GM19193 (cell line): ENCODE results near the gene TEX38.

Experiments
- POLR2A ChIP-seq: IDR thresholded peaks from 4 replicates; pipeline ENCODE4 v1.6.1; 2011; ENCODE audit not compliant: insufficient read depth, insufficient read length; ENCODE audit errors: extremely low read depth

TEX38 gene

DNA sequence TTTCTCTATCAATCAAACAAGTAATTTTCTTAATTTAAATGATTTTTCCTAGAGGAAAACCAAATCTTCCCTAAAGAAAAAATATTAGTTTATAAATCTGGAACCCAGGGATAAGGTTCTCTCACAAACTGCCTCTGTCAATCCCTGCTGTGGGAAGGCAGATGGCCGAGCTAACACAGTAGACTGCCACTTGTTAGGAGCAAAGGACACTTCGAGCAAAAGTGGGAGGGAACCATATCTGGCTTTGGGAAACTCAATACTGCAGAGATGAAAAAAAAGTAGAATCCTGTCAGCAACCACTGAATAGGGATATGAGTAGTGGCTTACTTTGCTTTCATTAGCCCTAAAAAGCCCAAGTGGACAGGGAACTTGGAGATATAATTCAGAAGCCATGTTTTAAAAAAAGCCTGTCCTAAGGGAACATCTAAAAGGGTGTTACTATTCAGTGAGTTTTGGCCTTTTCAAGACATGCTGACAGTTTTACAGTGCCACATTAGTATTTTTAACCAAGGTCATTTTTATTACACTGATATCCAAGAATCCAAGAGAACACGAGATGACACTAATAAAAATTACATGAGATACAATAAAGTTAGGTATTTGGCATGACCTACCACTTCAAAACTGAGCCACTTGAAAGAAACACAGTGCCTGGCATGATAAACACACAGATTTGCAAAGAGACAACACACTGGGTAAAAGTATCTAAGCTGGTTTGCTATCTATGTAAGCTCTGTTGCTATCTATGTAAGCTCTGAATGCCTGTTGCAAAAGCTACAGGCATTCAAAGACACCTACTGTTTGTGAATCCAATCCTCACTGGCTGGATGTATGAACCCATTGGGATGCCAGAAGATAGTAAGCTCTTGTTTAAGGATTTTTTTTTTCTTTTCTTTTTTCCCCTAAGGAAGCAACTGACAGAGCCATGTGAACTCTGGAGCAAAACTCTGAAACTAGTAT lies 21.4 kb downstream of the TEX38 start:
- no peak for TF ChIP-seq POLR2A

DNA sequence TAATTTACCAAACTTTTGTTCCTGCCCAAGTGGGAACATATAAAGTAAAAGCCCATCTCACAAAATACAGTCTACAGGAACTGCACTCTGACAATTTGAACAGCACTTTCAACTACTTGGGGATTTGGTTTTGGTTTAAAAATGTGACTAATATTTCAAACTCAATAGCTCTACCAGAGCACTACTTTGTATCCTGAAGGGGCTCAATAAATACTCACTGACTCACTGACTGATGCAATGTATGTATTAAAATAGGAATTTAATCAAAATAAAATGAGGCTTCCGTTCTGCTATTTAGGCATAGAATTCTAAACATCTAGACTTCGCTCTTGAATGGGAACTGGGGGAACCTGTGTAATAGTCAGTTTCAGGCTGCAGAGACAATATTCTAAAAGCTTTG lies 25.4 kb downstream of the TEX38 start:
- no peak for TF ChIP-seq POLR2A

- no peak for TF ChIP-seq POLR2A
Observed at GRCh38 chr1:46699666-46700065, 28.0 kb downstream of the TEX38 start.

DNA sequence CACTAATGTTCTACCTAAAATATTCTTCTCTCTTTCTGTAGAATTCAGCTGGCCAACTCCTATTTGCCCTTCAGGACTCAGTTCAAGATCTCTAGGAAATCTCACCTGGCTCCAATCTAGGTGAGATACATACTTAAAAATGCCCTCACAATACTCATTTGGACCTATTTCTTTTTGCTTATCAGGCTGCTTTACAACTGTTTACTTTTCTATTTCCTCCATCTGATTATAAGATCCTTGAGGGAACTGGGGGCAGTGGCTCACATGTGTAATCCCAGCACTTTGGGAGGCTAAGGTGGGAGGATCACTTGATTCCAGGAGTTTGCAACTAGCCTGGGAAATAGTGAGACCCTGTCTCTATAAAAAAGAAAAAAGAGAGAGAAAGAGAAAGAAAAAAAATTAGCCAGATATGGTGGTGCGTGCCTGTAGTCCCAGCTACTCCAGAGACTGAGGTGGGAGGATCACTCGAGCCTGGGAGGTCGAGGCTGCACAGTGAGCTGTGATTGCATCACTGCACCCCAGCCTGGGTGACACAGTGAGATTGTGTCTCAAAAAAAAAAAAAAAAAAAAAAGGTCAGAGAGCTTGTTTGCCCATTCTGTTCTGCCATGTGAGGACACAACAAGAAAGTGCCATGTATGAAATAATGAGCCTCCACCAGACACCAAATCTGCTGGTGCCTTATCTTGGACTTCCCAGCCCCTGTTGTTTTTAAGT lies 32.4 kb downstream of the TEX38 start:
- TF ChIP-seq POLR2A = no peak

- no peak for TF ChIP-seq POLR2A
Observed at GRCh38 chr1:46705408-46705807, 33.8 kb downstream of the TEX38 start.

DNA sequence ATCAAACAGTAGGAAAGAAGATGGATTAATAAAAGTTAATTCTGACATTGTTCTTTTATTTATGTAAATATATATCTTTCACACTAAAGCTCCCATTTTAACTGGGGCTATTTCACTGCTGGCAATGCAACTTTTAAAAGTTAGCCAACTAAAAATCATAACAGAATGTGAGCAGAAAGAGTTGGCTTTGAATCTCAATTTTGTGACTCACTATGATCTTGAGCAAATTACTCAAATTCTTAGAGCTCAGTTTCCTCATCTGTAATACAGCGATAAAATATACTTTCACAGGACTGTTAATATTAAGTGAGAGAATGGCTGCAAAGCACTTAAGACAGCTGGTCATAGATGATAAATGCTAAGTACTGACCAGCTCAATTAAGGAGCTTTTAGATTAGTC lies 36.5 kb downstream of the TEX38 start:
- no peak for TF ChIP-seq POLR2A

- TF ChIP-seq POLR2A = no peak
Observed at GRCh38 chr1:46714976-46715375, 43.3 kb downstream of the TEX38 start.

- no peak for TF ChIP-seq POLR2A
Observed at GRCh38 chr1:46717654-46718053, 46.0 kb downstream of the TEX38 start.

- no peak for TF ChIP-seq POLR2A
Observed at GRCh38 chr1:46718340-46718726, 46.7 kb downstream of the TEX38 start.

- peak; percentile 87 for TF ChIP-seq POLR2A
Observed at GRCh38 chr1:46718727-46719622, 47.3 kb downstream of the TEX38 start, which contains the start of gene EFCAB14. Gene EFCAB14 (minus strand): TSS chr1:46719114. CDS start chr1:46718087, 1,027 bp downstream.

DNA sequence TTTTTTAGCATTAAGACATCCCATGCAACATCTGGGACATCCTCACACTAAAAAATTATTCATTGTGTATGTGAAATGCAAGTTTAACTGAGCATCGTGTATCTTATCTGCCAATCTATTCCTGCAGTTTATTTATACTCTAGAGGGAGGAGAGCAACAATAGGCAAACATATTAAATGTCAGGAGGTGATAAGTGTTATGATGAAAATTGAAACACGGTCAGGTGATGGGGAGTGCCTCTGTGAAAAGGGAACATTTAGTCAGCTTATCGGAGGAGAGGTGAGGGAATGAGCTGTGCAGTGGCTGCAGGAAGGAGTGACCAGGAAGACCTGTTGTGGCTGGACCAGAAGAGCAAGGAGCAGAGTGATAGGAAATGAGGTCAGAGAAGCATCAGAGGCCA lies 48.0 kb downstream of the TEX38 start:
- TF ChIP-seq POLR2A = no peak

- TF ChIP-seq POLR2A = no peak
Observed at GRCh38 chr1:46721204-46721603, 49.5 kb downstream of the TEX38 start.

DNA sequence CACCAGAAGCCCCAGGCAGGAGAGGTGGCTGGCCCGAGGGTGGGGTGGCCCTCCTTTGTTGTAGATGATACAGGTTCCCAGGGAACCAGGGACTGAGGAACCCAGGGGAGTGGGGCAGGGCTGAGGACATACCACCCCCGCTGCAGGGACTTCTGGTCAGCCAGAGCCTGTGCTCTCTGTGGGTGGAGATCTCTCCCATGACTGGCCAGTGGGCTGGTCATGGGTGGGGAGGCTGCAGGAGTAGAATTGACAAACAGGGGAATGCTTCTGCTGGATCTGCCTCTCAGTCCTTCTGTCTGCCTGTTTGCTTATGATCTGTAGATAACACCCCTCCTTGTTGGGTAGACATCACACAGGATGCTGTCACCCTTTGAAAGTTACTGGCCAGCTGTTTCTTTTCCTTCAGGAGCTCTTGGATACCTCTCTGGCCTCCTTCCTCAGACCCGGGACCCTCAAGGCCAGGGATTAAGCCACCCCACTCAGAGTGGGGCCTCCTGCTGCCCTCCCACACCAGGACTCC lies 50.1 kb downstream of the TEX38 start:
- no peak for TF ChIP-seq POLR2A
